Stimulated activated effector memory CD8-positive, alpha-beta T cell treated with anti-CD3 and anti-CD28 coated beads, Interleukin-12 subunit alpha, Interleukin-12 subunit beta, amount 100 ng/mL, for 72 hours (primary cell): ENCODE measurements around the gene PFN2.

Experiments
- ATAC-seq: fragments of 150-1000 bp; cut with Tn5 transposase; 2 replicates; pipeline ENCODE4 v1.10.0; 2021
- DNase-seq, 2 donors: peaks; one replicate each; pipeline ENCODE4 v3.0.0; 2021 to 2022; ENCODE audit warnings: low spot score in 2 of 2
- H3K27ac Mint-ChIP-seq: one replicate; pipeline ENCODE4 v1.8.0; 2022; ENCODE audit warnings: mild to moderate bottlenecking, mixed read lengths
- H3K36me3 Mint-ChIP-seq: one replicate; pipeline ENCODE4 v1.8.0; 2022; ENCODE audit warnings: mild to moderate bottlenecking, mixed read lengths
- H3K4me1 Mint-ChIP-seq: one replicate; pipeline ENCODE4 v1.8.0; 2022; ENCODE audit warnings: mixed read lengths
- H3K4me3 Mint-ChIP-seq: one replicate; pipeline ENCODE4 v1.8.0; 2022; ENCODE audit warnings: mild to moderate bottlenecking, mixed read lengths
- H3K9me3 Mint-ChIP-seq: one replicate; pipeline ENCODE4 v1.8.0; 2022; ENCODE audit warnings: mixed read lengths

The PFN2 gene

GRCh38 chr3:149977386-149977785 is 6.7 kb upstream of the PFN2 start:
- Mint-ChIP-seq H3K9me3 (no peaks in the 10 kb centered on the region), H3K36me3 (no peaks in the 10 kb centered on the region), H3K4me1 (no peaks in the 10 kb centered on the region), H3K4me3 (no peak overlapping the region), H3K27ac (no peak overlapping the region)
- DNase-seq (no peak), ATAC-seq (no peak)

GRCh38 chr3:149975919-149976318 is 5.2 kb upstream of the PFN2 start:
- DNase-seq (no peak), ATAC-seq (peak; percentile 24)
- Mint-ChIP-seq H3K4me3 (no peak overlapping the region), H3K4me1 (peaks cover 6% of the 10 kb centered on the region), H3K9me3 (no peaks in the 10 kb centered on the region), H3K36me3 (no peaks in the 10 kb centered on the region), H3K27ac (no peak overlapping the region)

- H3K4me1 Mint-ChIP-seq, result peaks cover 11% of the 10 kb centered on the region
- peak overlapping the region; percentile 78 for H3K4me3 Mint-ChIP-seq
Measured at GRCh38 chr3:149971403-149972075, 844 bp upstream of the PFN2 start.

GRCh38 chr3:149969940-149970715 is 567 bp downstream of the PFN2 start:
- peak; percentile 67 to 83 for DNase-seq
- no peak overlapping the region for H3K27ac Mint-ChIP-seq
- H3K4me1 Mint-ChIP-seq, result peaks cover 11% of the 10 kb centered on the region
- H3K36me3 Mint-ChIP-seq, result no peaks in the 10 kb centered on the region
- peak overlapping the region; percentile 78 for H3K4me3 Mint-ChIP-seq
- ATAC-seq, result peak; percentile 81
- H3K9me3 Mint-ChIP-seq, result no peaks in the 10 kb centered on the region

More at GRCh38 chr3:149971403-149972075, 844 bp upstream of the PFN2 start:
- Mint-ChIP-seq H3K9me3 (no peaks in the 10 kb centered on the region), H3K27ac (peak overlapping the region; percentile 38), H3K36me3 (no peaks in the 10 kb centered on the region)
- ATAC-seq, result peak; percentile 31
- peak; percentile 7 to 61 for DNase-seq

- DNase-seq, result no peak
- no peak overlapping the region for H3K27ac Mint-ChIP-seq
- H3K36me3 Mint-ChIP-seq, result no peaks in the 10 kb centered on the region
- no peaks in the 10 kb centered on the region for H3K9me3 Mint-ChIP-seq
- H3K4me3 Mint-ChIP-seq, result peak overlapping the region; percentile 78
- ATAC-seq, result no peak
- H3K4me1 Mint-ChIP-seq, result peaks cover 11% of the 10 kb centered on the region
Measured at GRCh38 chr3:149969110-149969939, 1.4 kb downstream of the PFN2 start.

- peaks cover 11% of the 10 kb centered on the region for H3K4me1 Mint-ChIP-seq
- H3K27ac Mint-ChIP-seq, result no peak overlapping the region
- H3K4me3 Mint-ChIP-seq, result no peak overlapping the region
- H3K9me3 Mint-ChIP-seq, result no peaks in the 10 kb centered on the region
- ATAC-seq (no peak), DNase-seq (no peak)
- peaks cover 5% of the 10 kb centered on the region for H3K36me3 Mint-ChIP-seq
Measured at GRCh38 chr3:149968216-149968615, 2.5 kb downstream of the PFN2 start.

- H3K36me3 Mint-ChIP-seq, result peaks cover 9% of the 10 kb centered on the region
- ATAC-seq, result no peak
- H3K9me3 Mint-ChIP-seq, result no peaks in the 10 kb centered on the region
- H3K4me3 Mint-ChIP-seq, result no peak overlapping the region
- peaks cover 11% of the 10 kb centered on the region for H3K4me1 Mint-ChIP-seq
- DNase-seq, result no peak
- H3K27ac Mint-ChIP-seq, result no peak overlapping the region
Measured at GRCh38 chr3:149967086-149967685, 3.5 kb downstream of the PFN2 start.

GRCh38 chr3:149965278-149965677 is 5.4 kb downstream of the PFN2 start:
- Mint-ChIP-seq H3K27ac (no peak overlapping the region), H3K9me3 (no peaks in the 10 kb centered on the region), H3K4me3 (no peak overlapping the region), H3K4me1 (peaks cover 5% of the 10 kb centered on the region), H3K36me3 (peaks cover 16% of the 10 kb centered on the region)
- ATAC-seq, result no peak
- DNase-seq, result no peak

GRCh38 chr3:149964291-149964690 is 6.4 kb downstream of the PFN2 start:
- Mint-ChIP-seq H3K4me1 (no peaks in the 10 kb centered on the region), H3K9me3 (no peaks in the 10 kb centered on the region), H3K4me3 (no peak overlapping the region), H3K27ac (peak overlapping the region; percentile 18), H3K36me3 (peaks cover 16% of the 10 kb centered on the region)
- no peak for DNase-seq
- no peak for ATAC-seq

- DNase-seq (no peak), ATAC-seq (no peak)
- H3K4me3 Mint-ChIP-seq, result no peak overlapping the region
- peaks cover 16% of the 10 kb centered on the region for H3K36me3 Mint-ChIP-seq
- no peaks in the 10 kb centered on the region for H3K9me3 Mint-ChIP-seq
- peaks cover 1% of the 10 kb centered on the region for H3K4me1 Mint-ChIP-seq
- no peak overlapping the region for H3K27ac Mint-ChIP-seq
Measured at GRCh38 chr3:149963485-149963884, 7.2 kb downstream of the PFN2 start.

GRCh38 chr3:149959443-149959842 is 11.3 kb downstream of the PFN2 start:
- Mint-ChIP-seq H3K36me3 (peaks cover 16% of the 10 kb centered on the region), H3K4me1 (peaks cover 12% of the 10 kb centered on the region), H3K4me3 (no peak overlapping the region), H3K9me3 (no peaks in the 10 kb centered on the region), H3K27ac (no peak overlapping the region)
- DNase-seq (no peak), ATAC-seq (no peak)

GRCh38 chr3:149958171-149958796 is 12.4 kb downstream of the PFN2 start:
- no peak overlapping the region for H3K27ac Mint-ChIP-seq
- no peaks in the 10 kb centered on the region for H3K9me3 Mint-ChIP-seq
- peaks cover 18% of the 10 kb centered on the region for H3K4me1 Mint-ChIP-seq
- no peak overlapping the region for H3K4me3 Mint-ChIP-seq
- H3K36me3 Mint-ChIP-seq, result peaks cover 12% of the 10 kb centered on the region
- no peak for DNase-seq
- peak; percentile 78 for ATAC-seq

- ATAC-seq (no peak), DNase-seq (no peak)
- Mint-ChIP-seq H3K27ac (no peak overlapping the region), H3K9me3 (no peaks in the 10 kb centered on the region), H3K36me3 (peaks cover 18% of the 10 kb centered on the region), H3K4me3 (no peak overlapping the region), H3K4me1 (peaks cover 18% of the 10 kb centered on the region)
Measured at GRCh38 chr3:149957361-149958125, 13.2 kb downstream of the PFN2 start.

- Mint-ChIP-seq H3K36me3 (peaks cover 8% of the 10 kb centered on the region), H3K9me3 (no peaks in the 10 kb centered on the region), H3K4me3 (no peak overlapping the region), H3K4me1 (peaks cover 18% of the 10 kb centered on the region), H3K27ac (no peak overlapping the region)
- DNase-seq, result no peak
- no peak for ATAC-seq
Measured at GRCh38 chr3:149955449-149955848, 15.2 kb downstream of the PFN2 start.
